Stomach smooth muscle (tissue), 2 donors: ENCODE measurements around the gene LTN1.

ENCODE experiments used
- H3K27ac ChIP-seq: one replicate; pipeline ENCODE4 v1.7.0; 2013; ENCODE audit warnings: mild to moderate bottlenecking, low read length, inconsistent platforms
- H3K27me3 ChIP-seq, 2 donors: one replicate each; pipeline ENCODE4 v1.7.0; 2013; ENCODE audit warnings: low read length in 2 of 2; ENCODE audit not compliant: insufficient read depth in 2 of 2, control insufficient read depth in 1 of 2
- H3K36me3 ChIP-seq, 2 donors: one replicate each; pipeline ENCODE4 v1.7.0; 2013; ENCODE audit warnings: low read length in 2 of 2; ENCODE audit not compliant: control insufficient read depth in 2 of 2, insufficient read depth in 2 of 2
- H3K4me1 ChIP-seq: one replicate; pipeline ENCODE4 v1.7.0; 2013; ENCODE audit warnings: low read length; ENCODE audit not compliant: control insufficient read depth, insufficient read depth
- H3K4me3 ChIP-seq, 2 donors: one replicate each; pipeline ENCODE4 v1.7.0; 2013; ENCODE audit warnings: low read length in 2 of 2
- H3K9ac ChIP-seq, 2 donors: one replicate each; pipeline ENCODE4 v1.7.0; 2013; ENCODE audit warnings: low read length in 2 of 2, mild to moderate bottlenecking in 1 of 2
- H3K9me3 ChIP-seq, 2 donors: one replicate each; pipeline ENCODE4 v1.7.0; 2013; ENCODE audit warnings: low read length in 2 of 2; ENCODE audit not compliant: control insufficient read depth in 2 of 2
- donor health status: healthy.
- donor health status: Pancreatic carcinoma.

Gene LTN1

GRCh38 chr21:28884481-28884880 lies 108.2 kb downstream of the LTN1 start:
- H3K36me3 ChIP-seq: peaks cover 5 to 8% of the 10 kb centered on the region in 2 donors
- H3K9me3 ChIP-seq: no peaks in the 10 kb centered on the region
- peak overlapping the region; percentile 55 to 84 for H3K9ac ChIP-seq
- H3K4me1 ChIP-seq: no peaks in the 10 kb centered on the region
- no peaks in the 10 kb centered on the region for H3K27me3 ChIP-seq
- H3K4me3 ChIP-seq: peak overlapping the region; percentile 85 to 91
- H3K27ac ChIP-seq: peak overlapping the region; percentile 85

GRCh38 chr21:28883931-28884330 lies 108.7 kb downstream of the LTN1 start:
- Histone ChIP-seq H3K36me3 (peaks cover 5 to 8% of the 10 kb centered on the region in 2 donors), H3K4me3 (peak overlapping the region; percentile 85 to 91), H3K9me3 (no peaks in the 10 kb centered on the region), H3K27me3 (no peaks in the 10 kb centered on the region), H3K9ac (peak overlapping the region; percentile 30 to 84), H3K4me1 (no peaks in the 10 kb centered on the region), H3K27ac (no peak overlapping the region)

- H3K36me3 ChIP-seq: peaks cover 5 to 8% of the 10 kb centered on the region in 2 donors
- no peak overlapping the region for H3K4me3 ChIP-seq
- no peaks in the 10 kb centered on the region for H3K4me1 ChIP-seq
- no peaks in the 10 kb centered on the region for H3K9me3 ChIP-seq
- no peak overlapping the region for H3K9ac ChIP-seq
- no peak overlapping the region for H3K27ac ChIP-seq
- H3K27me3 ChIP-seq: no peaks in the 10 kb centered on the region
Measured at GRCh38 chr21:28882345-28882744, 110.3 kb downstream of the LTN1 start.
